ENCODE results near the gene DPEP1.
"Not testable (repeated sequence)": the region's sequence is repeated elsewhere in the genome, so short reads cannot be mapped to it uniquely, and the experiment has no call there.

DPEP1 gene

DNA sequence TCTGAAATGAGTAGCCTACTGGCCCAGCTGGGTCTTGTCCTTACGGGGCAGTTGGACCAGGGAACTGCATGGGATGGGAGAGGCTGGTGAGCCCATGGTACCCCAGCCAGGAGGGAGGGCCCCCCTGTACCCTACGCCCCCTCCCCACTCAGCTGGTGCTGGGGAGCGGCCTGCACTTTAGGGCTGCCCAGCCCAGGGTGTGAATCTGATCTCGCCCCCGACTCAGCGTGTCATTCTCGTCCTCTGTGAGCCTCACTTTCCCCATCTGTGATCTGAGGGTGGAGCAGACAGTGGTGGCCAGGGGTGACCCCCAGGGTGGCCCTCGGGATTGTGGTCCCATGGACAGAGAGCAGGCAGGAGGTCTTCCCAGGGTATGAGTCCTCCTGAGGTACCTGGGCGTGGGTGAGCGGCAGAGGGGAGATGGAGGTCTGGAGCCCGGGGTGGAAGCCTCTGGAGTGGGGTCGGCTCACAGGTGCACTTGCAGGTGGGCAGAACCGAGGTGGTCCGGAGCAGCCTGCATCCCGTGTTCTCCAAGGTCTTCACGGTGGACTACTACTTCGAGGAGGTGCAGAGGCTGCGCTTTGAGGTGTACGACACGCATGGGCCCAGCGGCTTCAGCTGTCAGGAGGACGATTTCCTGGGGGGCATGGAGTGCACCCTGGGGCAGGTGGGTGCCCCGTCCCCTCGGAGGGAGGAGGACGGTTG is 36.2 kb upstream of the DPEP1 start:
- DNase-seq (ENCODE audit: low read depth), result no peak

DNA sequence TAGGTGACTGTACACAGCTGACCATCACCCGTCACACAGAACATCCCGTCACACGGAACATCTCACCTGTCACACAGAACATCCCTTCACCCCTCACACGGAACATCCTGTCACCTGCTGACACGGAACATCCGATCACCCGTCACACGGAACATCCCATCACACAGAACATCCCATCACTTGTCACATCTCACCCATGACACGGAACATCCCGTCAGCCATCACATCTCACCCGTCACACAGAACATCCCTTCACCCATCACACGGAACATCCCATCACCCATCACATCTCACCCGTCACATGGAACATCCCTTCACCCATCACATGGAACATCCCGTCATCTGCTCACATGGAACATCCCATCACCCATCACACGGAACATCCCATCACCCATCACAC is 34.1 kb upstream of the DPEP1 start:
- DNase-seq (ENCODE audit: low read depth), result no peak

- no peak for DNase-seq (ENCODE audit: low read depth)
Measured at GRCh38 chr16:89581045-89581695, 32.3 kb upstream of the DPEP1 start.

DNA sequence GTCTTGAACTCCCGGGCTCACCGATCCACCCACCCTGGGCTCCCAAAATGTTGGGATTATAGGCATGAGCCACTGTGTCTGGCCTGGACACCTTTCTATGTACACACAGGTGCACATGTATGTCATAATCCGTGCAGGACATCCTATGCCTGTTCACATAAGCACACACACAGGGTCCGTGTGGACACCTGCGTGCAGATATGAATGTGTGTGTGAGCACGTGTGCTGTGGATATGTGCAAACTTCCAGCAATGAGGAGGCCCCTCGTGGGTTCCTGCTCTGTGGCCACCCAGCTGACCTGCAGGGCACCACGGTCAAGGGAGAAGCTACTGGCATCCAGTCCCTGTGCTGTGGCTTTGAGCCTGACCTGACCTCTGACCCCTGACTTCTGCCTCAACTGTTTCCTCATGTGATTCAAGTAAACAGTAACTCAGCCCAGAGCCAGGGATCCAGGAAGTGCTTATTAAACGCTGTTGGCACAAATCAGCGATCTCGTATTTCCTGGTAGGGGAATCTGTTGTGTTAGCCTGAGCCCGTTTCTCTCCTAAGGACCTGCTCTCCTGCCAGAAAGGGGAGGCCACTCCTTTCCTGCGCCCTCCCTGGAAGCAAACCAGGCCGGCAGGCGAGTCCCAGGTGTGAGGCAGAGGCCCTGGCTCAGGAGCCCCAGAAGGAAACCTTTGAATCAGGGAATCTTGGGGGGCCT is 31.4 kb upstream of the DPEP1 start:
- DNase-seq (ENCODE audit: low read depth), result no peak

GRCh38 chr16:89582614-89583196 is 30.7 kb upstream of the DPEP1 start:
- DNase-seq (ENCODE audit: low read depth), result no peak

DNA sequence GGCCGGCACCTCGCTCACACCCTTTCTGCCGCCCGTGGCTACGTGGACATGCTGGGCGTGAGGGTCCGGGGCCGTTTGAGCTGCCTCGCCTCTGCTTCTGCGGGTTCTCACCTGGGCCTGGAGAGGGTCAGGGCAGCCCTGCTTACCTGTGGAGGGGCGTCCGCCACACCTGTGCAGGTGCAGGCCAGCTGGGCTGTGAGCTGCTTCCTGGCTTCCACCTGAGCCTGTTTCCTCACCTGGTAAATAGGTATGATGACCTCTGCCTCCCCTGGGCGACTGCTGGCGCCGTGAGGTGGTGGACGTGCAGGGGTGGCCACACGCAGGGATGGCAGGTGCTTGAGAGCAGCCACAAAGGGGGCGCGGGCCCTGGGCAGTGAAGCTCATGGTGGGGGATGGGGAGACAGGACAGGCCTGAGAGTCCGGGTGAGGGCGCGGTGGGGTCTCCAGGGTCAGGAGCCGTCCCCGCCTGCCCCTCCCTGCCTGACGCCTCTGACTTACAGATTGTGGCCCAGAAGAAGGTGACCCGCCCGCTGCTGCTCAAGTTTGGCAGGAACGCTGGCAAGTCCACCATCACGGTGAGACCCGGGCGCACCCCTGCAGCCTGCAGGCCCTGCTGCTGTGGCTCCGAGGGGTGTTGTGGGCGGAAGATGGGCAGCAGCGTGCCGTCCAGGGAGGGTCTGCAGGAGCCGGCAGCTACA is 30.1 kb upstream of the DPEP1 start:
- DNase-seq (ENCODE audit: low read depth), result no peak

GRCh38 chr16:89583895-89584644 is 29.4 kb upstream of the DPEP1 start:
- DNase-seq (ENCODE audit: low read depth), result no peak

- DNase-seq (ENCODE audit: low read depth), result no peak
Measured at GRCh38 chr16:89584768-89585549, 28.5 kb upstream of the DPEP1 start.

GRCh38 chr16:89586218-89586617 is 27.2 kb upstream of the DPEP1 start:
- DNase-seq (ENCODE audit: low read depth), result no peak

DNA sequence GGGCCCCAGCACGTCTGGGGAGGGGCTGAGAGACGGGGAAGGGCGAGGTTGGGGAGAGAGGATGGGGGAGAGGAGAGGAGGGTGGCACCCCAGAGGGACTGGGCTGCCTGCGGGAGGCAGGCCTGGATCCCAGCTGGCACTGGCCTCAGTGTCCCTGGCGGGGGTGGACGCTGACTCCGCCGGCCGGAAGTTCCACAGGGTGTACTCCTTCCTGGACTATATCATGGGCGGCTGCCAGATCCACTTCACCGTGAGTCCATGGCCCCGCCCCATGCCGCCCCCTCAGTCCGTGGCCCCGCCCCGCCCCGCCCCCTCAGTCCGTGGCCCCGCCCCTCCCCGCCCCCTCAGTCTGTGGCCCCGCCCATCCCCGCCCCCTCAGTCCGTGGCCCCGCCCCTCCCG is 26.6 kb upstream of the DPEP1 start:
- no peak for DNase-seq (ENCODE audit: low read depth)

DNA sequence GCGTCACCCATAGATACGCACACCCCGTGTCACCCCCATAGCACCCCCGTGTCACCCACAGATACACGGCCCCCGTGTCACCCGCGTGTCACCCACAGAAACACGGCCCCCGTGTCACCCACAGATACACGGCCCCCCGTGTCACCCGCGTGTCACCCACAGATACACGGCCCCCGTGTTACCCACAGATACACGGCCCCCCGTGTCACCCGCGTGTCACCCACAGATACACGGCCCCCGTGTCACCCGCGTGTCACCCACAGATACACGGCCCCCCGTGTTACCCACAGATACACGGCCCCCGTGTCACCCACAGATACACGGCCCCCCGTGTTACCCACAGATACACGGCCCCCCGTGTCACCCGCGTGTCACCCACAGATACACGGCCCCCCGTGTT is 25.8 kb upstream of the DPEP1 start:
- DNase-seq (ENCODE audit: low read depth), result not testable (repeated sequence)

GRCh38 chr16:89588413-89589109 is 24.9 kb upstream of the DPEP1 start:
- DNase-seq (ENCODE audit: low read depth), result no peak

DNA sequence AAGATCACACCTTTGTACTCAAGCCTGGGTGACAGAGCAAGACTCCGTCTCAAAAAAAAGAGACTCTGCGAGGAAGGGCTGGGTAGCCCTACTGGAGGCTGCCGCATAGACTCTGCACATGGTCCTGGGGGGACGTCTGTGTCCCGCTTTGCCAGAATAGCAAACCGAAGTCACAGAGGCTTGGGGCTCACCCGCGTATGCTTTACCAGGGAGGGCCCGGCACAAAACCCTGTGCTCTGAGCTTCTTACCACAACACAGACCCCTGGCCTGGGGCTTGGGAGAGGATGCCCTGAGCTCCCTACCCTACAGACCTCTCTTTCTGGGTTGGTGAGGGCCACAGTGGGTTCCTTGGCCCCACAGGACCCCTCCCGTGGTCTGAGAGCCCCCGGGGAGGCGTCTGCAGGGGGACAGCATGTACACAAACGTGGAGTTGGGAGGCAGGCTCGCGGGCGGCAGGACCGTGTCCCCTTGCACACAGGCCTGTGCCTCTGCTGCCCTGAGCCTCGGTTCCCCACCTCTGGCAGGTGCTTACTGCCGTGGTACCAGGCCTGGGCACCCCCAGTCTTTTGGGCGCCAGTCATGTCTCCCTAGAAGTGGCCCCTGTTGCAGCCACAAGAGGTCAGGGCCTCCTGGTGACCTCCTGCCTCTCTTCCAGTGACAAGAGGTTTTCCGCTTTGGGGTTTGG is 24.1 kb upstream of the DPEP1 start:
- no peak for DNase-seq (ENCODE audit: low read depth)

GRCh38 chr16:89593841-89594240 is 19.6 kb upstream of the DPEP1 start:
- DNase-seq (ENCODE audit: low read depth), result peak; percentile 55

DNA sequence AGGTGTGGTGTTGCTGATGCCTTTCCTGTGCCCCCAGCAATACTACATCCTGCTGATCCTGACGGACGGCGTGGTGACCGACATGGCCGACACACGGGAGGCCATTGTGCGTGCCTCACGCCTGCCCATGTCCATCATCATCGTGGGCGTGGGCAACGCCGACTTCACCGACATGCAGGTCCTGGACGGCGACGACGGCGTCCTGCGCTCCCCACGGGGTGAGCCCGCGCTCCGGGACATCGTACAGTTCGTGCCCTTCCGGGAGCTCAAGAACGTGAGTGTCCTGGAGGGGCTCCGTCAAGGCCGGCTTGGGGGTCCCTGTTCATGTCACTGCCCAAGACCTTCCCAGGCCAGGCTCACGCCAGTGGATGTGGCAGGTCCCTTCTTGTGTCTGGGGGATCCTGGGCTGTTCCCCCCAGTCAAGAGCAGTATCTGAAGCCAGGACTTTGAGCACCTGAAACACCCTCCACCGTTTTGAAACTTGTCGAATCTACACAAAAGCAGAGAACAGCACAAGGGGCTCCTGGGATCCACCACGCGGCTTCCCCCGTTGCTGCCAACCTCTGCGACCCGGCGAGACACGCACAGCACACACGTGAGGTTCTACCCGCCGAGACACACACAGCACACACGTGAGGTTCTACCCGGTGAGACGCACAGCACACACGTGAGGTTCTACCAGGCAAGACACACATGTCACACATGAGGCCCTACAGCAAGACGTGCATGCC is 17.9 kb upstream of the DPEP1 start:
- DNase-seq (ENCODE audit: low read depth), result no peak

DNA sequence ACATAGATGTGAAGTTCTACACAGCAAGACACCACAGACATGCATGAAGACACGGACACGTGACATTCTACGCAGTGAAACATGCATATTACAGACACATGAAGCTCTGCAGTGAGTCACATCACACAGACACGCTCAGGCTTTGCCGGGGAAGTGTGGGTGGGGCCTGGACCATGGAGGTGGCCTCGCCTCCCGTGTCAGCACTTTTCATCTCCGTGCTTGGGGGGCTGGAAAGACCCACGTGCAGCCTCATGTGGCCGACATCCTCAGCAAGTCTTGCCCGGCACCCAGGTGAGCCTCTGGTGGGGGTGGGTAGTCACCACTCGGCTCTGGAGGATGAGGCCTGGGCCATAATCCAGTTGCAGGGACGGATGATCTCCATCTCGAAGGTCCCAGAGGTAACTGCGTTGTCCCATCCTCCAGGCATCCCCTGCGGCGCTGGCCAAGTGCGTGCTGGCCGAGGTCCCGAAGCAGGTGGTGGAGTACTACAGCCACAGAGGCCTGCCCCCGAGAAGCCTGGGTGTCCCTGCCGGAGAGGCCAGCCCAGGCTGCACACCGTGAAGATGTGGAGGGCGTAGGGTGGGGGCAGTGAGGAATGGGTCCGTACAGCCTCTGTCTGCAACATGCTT is 17.3 kb upstream of the DPEP1 start:
- DNase-seq (ENCODE audit: low read depth), result no peak

DNA sequence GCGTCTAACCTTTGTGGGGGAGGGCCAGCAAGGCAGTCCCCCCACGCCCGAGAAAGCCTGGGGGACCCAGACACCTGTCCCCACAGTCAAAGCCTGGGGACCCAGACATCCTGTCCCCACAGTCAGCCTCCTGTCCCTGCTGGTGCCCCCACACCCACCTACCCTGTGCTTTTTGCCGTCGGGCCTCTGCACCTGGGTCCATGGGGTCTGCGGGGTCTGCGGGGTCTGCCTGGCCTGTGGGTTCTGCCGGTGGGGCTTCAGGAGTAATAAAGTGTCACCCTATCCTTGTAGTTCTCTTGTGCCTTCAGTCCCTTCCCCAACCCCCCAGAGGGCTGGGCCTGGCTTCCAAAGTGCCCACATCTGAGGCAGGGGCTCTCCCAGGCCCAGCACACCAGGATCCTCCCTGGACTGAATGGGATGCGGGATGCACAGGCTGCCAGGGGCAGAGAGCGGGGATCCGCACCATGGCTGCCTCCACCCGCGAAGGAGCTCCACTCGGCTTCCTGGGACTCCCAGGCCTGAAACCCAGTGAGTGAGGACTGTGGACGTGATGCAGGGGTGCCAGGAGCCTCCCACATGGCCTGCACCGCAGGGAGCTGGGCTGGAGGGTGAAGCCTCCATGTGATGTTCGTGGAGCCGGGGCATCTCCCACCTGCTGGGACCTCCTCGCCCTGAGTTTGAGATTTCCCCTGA is 16.3 kb upstream of the DPEP1 start:
- no peak for DNase-seq (ENCODE audit: low read depth)

DNA sequence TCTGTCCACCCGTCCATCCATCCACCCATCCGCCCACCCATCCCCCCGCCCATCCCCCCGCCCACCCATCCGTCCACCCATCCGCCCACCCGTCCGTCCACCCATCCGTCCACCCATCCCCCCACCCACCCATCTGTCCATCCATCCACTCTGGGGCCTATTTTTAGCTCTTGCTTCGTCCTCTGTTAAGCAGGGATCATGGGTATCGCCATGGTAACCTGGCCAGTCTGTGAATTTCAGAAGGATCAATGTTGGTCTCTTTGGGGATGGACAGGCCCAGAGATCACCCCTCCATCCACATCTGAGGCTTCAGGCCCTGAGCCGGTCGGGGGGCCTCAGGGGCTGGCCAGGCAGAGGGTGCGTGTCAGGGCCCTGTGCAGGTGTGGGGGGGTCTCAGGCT is 15.2 kb upstream of the DPEP1 start:
- no peak for DNase-seq (ENCODE audit: low read depth)
